ENCODE results near the gene GNAO1.

- TF ChIP-seq CTCF (IDR thresholded peaks at IDR 0.05) (no peak), EP300 (IDR thresholded peaks at IDR 0.05) (no peak)
Measured at GRCh38 chr16:56339431-56340195, 148.3 kb downstream of the GNAO1 start.
